GM12874 (cell line): ENCODE measurements around the gene ANKLE2.

Source experiments
- TF ChIP-seq, protein P1 (sequence below): IDR thresholded peaks from 2 replicates; pipeline ENCODE4 v1.5.1; 2011; ENCODE audit warnings: low read depth, mild to moderate bottlenecking, control low read depth, low read length, moderate library complexity; ENCODE audit not compliant: insufficient read depth

Gene ANKLE2

GRCh38 chr12:132690112-132690511 is 71.5 kb downstream of the ANKLE2 start:
- TF ChIP-seq, protein P1, sequence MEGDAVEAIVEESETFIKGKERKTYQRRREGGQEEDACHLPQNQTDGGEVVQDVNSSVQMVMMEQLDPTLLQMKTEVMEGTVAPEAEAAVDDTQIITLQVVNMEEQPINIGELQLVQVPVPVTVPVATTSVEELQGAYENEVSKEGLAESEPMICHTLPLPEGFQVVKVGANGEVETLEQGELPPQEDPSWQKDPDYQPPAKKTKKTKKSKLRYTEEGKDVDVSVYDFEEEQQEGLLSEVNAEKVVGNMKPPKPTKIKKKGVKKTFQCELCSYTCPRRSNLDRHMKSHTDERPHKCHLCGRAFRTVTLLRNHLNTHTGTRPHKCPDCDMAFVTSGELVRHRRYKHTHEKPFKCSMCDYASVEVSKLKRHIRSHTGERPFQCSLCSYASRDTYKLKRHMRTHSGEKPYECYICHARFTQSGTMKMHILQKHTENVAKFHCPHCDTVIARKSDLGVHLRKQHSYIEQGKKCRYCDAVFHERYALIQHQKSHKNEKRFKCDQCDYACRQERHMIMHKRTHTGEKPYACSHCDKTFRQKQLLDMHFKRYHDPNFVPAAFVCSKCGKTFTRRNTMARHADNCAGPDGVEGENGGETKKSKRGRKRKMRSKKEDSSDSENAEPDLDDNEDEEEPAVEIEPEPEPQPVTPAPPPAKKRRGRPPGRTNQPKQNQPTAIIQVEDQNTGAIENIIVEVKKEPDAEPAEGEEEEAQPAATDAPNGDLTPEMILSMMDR = no peak

DNA sequence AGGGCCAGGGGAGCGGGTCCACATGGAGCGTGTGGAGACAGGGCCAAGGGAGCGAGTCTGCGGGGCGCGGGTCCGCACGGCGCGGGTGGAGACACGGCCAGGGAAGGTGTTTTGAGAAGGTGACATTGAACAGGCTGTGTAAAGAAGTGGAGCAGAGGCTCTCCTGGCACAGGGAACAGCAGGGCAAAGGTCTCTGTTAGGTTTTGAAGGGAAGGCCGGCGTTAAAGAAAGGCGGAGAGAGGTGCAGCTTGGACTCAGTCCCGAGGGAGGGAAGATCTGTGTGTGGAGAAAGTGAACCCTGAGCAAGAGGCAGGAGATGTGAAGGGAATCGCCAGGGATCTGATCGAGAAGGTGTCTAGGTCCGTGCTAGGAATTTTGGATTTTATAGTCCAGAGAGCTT is 72.4 kb downstream of the ANKLE2 start:
- TF ChIP-seq, protein P1 = no peak

GRCh38 chr12:132687211-132688164 is 74.1 kb downstream of the ANKLE2 start, which contains the start of the genes POLE and PXMP2:
Gene POLE, minus strand, starts transcription at chr12:132687342. Its CDS starts 27 bp downstream, at chr12:132687315.
Gene PXMP2, plus strand, starts transcription at chr12:132687587. Its CDS starts 84 bp downstream, at chr12:132687671.
- TF ChIP-seq, protein P1 = no peak; the same call in 1 of the 2 replicates

DNA sequence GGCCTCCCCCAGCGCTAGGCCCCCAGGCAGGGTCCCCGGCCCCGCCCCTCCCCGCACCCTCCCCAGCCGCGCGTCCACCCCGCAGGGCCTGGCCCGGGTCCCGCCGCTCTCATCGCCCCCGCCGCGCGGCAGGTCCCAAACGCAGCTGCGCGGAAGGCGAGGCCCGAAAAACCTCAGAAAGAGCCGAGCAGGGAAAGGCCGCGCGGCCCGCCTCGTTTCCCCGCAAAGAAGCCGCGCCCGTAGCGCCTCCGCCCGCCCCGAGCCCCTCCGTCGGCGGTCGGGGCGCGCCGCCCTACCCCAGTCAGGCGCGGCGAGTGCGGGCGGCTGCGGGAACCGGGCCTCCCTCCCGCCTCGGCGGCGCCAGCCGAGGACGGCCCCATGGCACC is 74.8 kb downstream of the ANKLE2 start:
- TF ChIP-seq, protein P1 = 0 out of 2 replicates have a peak, but pooled peaks have one; percentile 16

DNA sequence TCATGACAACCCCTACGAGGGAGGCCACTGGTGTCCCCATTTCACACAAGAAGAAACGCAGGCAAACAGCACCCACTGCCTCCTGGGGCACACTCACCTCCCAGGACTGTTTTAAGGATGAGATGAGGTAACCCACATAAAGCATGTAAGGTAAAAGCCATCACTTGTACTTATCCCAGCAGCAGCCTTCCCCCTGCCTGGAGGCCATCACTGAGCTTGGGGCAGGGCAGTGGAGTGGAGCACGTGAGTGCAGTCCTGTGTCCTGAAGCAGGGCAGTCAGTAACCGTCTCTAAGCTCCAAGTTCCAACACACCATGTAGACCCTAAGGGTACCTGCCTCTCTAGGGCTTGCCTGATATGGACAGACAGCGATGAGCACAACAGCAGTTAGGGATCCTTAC is 76.2 kb downstream of the ANKLE2 start:
- TF ChIP-seq, protein P1 = no peak

GRCh38 chr12:132677492-132677891 is 84.1 kb downstream of the ANKLE2 start:
- TF ChIP-seq, protein P1 = no peak

- TF ChIP-seq, protein P1 = no peak
Measured at GRCh38 chr12:132675757-132676432, 85.7 kb downstream of the ANKLE2 start.
